ENCODE measurements around the gene MTG2.

DNA sequence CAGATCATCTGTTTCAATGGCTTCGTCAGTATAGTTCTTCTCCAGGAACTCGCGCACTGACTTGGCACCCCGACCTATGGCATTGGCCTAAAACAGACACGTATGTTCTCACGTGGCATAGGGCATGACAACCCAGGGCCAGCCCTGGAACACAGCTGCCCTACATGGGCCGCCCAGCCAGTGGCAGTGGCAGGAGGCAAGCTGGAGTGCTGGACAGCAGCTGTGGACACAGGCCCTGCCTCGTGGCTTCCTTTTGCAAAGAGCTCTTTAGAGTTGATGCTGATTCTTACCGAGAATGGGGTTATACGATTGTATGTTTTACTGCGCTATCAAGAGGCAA lies 44.7 kb upstream of the MTG2 start:
- TF ChIP-seq, protein P1, sequence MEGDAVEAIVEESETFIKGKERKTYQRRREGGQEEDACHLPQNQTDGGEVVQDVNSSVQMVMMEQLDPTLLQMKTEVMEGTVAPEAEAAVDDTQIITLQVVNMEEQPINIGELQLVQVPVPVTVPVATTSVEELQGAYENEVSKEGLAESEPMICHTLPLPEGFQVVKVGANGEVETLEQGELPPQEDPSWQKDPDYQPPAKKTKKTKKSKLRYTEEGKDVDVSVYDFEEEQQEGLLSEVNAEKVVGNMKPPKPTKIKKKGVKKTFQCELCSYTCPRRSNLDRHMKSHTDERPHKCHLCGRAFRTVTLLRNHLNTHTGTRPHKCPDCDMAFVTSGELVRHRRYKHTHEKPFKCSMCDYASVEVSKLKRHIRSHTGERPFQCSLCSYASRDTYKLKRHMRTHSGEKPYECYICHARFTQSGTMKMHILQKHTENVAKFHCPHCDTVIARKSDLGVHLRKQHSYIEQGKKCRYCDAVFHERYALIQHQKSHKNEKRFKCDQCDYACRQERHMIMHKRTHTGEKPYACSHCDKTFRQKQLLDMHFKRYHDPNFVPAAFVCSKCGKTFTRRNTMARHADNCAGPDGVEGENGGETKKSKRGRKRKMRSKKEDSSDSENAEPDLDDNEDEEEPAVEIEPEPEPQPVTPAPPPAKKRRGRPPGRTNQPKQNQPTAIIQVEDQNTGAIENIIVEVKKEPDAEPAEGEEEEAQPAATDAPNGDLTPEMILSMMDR (IDR thresholded peaks at IDR 0.05) = no peak
- no peak for TF ChIP-seq POLR2A (IDR thresholded peaks at IDR 0.05)

All from lower leg skin (tissue), 3 donors.